Hematopoietic multipotent progenitor cell (in vitro differentiated cells): Measurements from ENCODE around the gene DCXR. TPM values are rescaled to one million over a fixed set of nuclear protein-coding genes. Genes with fewer than 3 reads are reported as not detected.

Experiments
- total RNA-seq: library from RNA; depleted of rRNA; stranded (reverse); fragments of >200 nt; gene quantifications from one replicate; pipeline ENCODE4 v1.2.3, GENCODE V29; 2012

Gene DCXR
- total RNA-seq, 1 donor = 57.9 TPM

Other genes starting within 250 kb of the DCXR start
- not detected for gene GCGR, start 233.5 kb downstream of the DCXR start, total RNA-seq
- gene MCRIP1, start 204.4 kb downstream of the DCXR start, total RNA-seq = 65.2 TPM
- gene PPP1R27, start 202.6 kb downstream of the DCXR start, total RNA-seq = 1.3 TPM
- 277 TPM for gene P4HB, start 177.2 kb downstream of the DCXR start, total RNA-seq
- gene ARHGDIA, start 166.4 kb downstream of the DCXR start, total RNA-seq = 206 TPM
- gene ALYREF, start 146.1 kb downstream of the DCXR start, total RNA-seq = 145 TPM
- 131 TPM for gene ANAPC11, start 146.0 kb downstream of the DCXR start, total RNA-seq
- 0.54 TPM for gene NPB, start 135.5 kb downstream of the DCXR start, total RNA-seq
- 43.9 TPM for gene PCYT2, start 126.3 kb downstream of the DCXR start, total RNA-seq
- gene SIRT7, start 119.5 kb downstream of the DCXR start, total RNA-seq = 31.2 TPM
- gene MAFG, start 110.0 kb downstream of the DCXR start, total RNA-seq = 29.6 TPM
- gene PYCR1, start 100.4 kb downstream of the DCXR start, total RNA-seq = 26.4 TPM
- gene MYADML2, start 90.5 kb downstream of the DCXR start, total RNA-seq = not detected
- 0.27 TPM for gene NOTUM, start 76.5 kb downstream of the DCXR start, total RNA-seq
- gene ASPSCR1, start 60.1 kb downstream of the DCXR start, total RNA-seq = 28.0 TPM
- gene CENPX, start 14.8 kb downstream of the DCXR start, total RNA-seq = 32.3 TPM
- 16.4 TPM for gene LRRC45, start 14.4 kb downstream of the DCXR start, total RNA-seq
- 18.9 TPM for gene RAC3, start 6.0 kb downstream of the DCXR start, total RNA-seq
- 37.2 TPM for gene RFNG, start 14.1 kb upstream of the DCXR start, total RNA-seq
- gene GPS1, start 14.2 kb upstream of the DCXR start, total RNA-seq = 138 TPM
- 98.0 TPM for gene DUS1L, start 28.1 kb upstream of the DCXR start, total RNA-seq
- 80.8 TPM for gene FASN, start 60.5 kb upstream of the DCXR start, total RNA-seq
- 33.9 TPM for gene CCDC57, start 175.1 kb upstream of the DCXR start, total RNA-seq
- 65.4 TPM for gene SLC16A3, start 191.3 kb upstream of the DCXR start, total RNA-seq
- gene CSNK1D, start 236.0 kb upstream of the DCXR start, total RNA-seq = 73.5 TPM